Retina (tissue), 1 donor: Measurements from ENCODE around the gene RPL6.
A peak's percentile ranks its signal among the peaks of the same experiment; 100 is the strongest.

Experiments
- DNase-seq: peaks from one replicate; pipeline ENCODE4 v3.0.0-alpha.2; 2016

The RPL6 gene

DNA sequence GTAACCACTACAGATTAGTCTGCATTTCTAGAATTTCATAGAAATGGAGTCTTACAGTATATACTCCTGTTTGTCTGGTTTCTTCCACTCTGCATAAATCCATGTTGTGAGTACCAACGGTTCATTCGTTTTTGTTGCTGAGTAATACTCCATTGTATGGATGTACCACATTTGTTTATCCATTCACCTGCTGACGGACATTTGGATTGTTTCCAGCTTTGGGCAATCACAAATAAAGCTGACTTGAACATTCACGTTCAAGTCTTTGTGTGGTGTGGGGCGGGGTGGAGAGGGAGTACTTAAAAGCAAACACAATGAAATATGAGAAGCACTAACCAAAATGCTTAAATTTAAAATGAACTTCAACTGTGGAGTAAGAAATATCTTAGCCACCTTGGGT is 34.3 kb downstream of the RPL6 start:
- DNase-seq = no peak

DNA sequence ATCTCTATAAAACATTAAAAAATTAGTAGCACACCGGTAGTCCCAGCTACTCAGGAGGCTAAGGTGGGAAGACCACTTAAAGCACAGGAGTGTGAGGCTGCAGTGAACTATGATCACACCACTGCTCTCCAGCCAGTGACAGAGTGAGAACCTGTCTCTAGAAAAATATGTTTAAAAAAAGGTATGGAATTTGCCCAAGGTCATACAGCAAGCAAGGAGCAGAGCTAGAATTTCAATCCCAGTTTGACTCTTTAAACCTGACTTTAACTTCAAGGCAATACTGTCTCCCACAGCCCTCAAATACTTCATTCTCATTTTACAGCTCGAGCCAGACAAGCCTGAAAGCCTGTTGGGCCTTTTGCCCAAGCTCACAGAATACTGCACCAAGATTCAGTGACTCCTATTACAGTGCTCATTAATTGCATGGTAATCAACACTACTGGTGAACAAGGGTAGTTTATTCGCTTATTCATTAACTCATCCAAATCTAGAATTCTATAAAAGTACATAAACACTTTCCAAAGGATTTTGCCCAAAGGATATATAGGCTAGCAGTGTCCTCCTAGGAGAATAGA is 35.2 kb downstream of the RPL6 start:
- DNase-seq = no peak

DNA sequence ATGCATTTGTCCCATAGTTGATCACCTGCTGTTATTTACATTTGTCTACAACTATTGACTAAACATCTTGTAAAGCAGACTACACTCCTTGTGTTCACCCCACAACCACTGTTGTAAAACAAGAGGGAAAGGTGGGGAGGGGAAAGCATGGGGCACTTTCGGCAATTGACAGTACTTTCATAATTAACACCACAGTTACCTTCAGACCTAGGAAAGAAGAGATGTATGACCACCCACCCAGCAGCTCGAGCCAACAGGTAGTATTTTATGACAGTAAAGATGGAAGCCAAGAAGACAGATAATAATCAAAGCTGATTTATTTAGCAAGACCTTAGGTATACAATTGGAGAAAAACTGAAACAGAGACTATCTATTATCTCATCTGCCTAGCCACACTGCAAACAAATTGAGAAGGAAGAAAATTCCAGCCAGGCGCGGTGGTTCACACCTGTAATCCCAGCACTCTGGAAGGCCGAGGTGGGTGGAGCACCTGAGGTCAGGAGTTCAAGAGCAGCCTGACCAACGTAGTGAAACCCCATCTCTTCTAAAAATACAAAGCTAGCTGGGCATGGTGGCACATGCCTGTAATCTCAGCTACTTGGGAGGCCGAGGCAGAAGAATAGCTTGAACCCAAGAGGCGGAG is 38.4 kb downstream of the RPL6 start:
- no peak for DNase-seq

DNA sequence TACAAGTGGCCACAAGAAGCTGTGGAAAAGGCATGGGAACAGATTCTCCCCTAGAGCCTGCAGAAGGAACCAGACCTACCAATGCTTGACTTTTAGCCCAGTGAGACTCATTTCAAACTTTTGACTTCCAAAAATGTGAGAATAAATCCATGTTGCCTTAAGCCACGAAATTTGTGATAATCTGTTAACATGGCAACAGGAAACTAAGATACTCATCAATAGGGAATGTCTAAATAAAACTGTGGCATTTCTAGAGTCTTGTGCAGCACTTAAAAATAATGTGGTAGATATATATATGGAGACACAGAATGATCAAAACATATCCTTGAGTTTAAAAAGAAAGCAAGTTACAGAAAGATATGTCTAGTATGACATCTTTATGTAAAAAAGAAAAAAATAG is 39.2 kb downstream of the RPL6 start:
- no peak for DNase-seq

DNA sequence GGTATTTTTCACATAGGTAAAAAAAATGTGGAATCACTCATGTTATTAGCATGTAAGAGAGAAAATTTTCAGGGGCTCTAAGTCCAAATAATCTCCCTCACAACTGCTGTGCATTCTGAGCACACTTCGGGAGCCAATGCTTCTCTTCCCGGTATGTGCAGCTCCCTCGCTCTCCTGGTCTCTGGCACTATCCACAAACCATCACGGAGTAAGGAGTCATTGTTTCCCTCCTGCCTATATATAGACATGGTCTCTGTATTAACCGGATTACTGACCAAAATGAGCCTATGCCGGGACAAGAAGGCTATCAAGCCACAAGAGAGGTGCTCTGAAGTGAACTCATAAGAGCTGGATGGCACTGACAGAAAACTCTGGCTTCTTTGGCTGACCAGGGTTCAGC is 40.5 kb downstream of the RPL6 start:
- no peak for DNase-seq

DNA sequence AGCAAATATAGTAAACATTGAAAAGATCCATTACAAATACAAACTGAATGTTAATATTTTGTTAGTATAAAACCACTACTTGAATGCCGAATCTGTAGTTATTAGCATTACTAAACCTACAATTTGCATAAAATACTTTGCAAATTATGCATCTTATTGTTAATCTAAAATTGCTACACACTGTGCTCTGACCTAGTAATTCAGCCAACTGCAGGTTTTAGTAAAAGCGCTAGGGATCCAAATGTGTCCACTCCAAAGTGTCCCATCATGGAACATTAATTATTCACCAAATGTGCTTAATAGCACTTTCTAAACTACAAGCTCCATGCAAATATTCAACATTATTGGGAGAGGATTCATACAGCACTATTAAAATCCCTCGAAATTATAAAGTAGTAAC is 41.4 kb downstream of the RPL6 start:
- DNase-seq = no peak

DNA sequence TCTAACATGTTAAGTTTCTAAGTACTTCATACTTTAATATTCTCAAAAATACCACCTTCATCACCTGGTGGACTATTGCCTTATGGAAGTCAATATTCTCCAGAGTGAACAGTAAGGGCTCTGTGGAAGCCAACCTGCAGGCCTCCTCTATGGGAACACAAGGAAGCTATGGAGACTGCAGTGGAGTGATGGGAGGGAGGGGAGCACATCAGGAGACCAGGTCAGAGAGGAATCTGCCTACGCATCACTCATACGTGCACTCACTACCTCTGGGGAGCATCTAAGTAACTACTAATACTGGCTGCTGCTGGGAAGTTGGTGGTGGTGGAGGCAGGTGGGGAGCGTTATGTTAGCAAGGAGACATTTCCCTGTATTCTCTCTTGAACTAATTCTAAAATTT is 47.1 kb downstream of the RPL6 start:
- DNase-seq = peak; percentile 20

DNA sequence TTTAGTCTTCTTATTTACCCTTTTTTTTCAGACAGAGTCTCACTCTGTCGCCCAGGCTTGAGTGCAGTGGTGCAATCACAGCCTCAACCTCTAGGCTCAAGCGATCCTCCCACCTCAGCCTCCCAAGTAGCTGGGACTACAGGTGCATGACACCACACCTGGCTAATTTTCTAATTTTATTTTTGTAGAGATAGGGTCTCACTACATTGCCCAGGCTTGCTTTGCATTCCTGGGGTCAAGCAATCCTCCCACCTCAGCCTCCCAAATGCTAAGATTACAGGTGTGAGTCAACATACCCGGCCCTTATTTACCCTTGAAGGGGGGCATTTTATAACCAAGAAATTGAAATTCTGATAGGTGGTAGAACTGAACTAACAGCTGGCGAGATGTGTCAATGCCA is 48.1 kb downstream of the RPL6 start:
- DNase-seq = no peak

DNA sequence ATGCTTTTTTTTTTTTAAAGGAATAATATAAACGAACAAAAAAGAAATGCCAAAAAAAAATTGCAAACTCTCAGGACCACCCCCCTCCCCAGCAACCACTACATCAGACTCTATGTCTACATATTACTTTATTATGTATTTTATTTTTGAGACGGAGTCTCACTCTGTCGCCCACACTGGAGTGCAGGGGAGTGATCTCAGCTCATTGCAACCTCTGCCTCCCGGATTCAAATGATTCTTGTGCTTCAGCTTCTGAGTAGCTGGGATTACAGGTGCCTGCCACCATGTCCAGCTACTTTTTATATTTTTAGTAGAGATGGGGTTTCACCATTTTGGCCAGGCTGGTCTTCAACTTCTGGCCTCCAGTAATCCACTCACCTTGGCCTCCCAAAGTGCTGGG is 50.1 kb downstream of the RPL6 start:
- DNase-seq = no peak

DNA sequence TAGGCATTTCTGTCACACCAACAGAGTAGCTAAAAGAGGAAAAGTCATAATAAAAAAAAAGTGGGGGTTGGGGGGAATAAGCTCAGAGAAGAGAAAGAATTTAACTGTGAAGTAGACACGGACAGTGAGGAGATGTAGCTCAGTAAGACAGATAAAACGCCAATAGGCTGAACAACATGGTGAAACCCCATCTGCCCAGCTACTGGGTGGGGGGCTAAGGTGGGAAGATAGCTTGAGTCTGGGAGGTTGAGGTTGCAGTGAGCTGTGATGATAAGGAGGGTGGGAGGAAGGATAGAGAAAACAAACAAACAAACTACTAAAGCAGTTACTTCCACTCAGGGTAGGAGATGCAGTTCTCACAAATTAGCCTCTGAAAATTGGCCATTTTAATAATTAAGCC is 52.2 kb downstream of the RPL6 start:
- DNase-seq = no peak
